ENCODE data around the gene BTN2A1. TPM values are rescaled to one million over a fixed set of nuclear protein-coding genes. Genes with fewer than 3 reads are reported as not detected.
A peak's percentile ranks its signal among the peaks of the same experiment; 100 is the strongest.

Gene BTN2A1
- total RNA-seq, 1 donor from 2014 or later, result 19.9 TPM

GRCh38 chr6:26439151-26440125, 18.3 kb upstream of the BTN2A1 start:
- Mint-ChIP-seq H3K36me3 (ENCODE audit: low read depth) (peaks cover 15% of the 10 kb centered on the region), H3K27me3 (ENCODE audit: insufficient read depth) (no peaks in the 10 kb centered on the region), H3K9me3 (peaks cover 3% of the 10 kb centered on the region), H3K27ac (peak overlapping the region; percentile 92), H3K4me1 (ENCODE audit: low read depth) (peaks cover 38% of the 10 kb centered on the region), H3K4me3 (peak overlapping the region; percentile 87)
- intact Hi-C loops (cut with micrococcal nuclease), result loop anchor here (1.0 to 2.0 kb wide), 7 partner anchors 18 to 93 kb away; partner anchors contain the start of genes BTN2A1, BTN2A2, BTN3A1 and BTN3A2
- DNase-seq (ENCODE audit: low spot score), result no peak

GRCh38 chr6:26440977-26441358, 16.8 kb upstream of the BTN2A1 start:
- Mint-ChIP-seq H3K27ac (peak overlapping the region; percentile 92), H3K4me1 (ENCODE audit: low read depth) (peaks cover 53% of the 10 kb centered on the region), H3K9me3 (no peaks in the 10 kb centered on the region), H3K4me3 (peak overlapping the region; percentile 87), H3K27me3 (ENCODE audit: insufficient read depth) (no peaks in the 10 kb centered on the region), H3K36me3 (ENCODE audit: low read depth) (peaks cover 26% of the 10 kb centered on the region)
- intact Hi-C loops (cut with micrococcal nuclease), result loop anchor here (1.0 to 2.0 kb wide), 7 partner anchors 16 to 92 kb away; partner anchors contain the start of genes BTN2A1, BTN2A2, BTN3A1 and BTN3A2
- DNase-seq (ENCODE audit: low spot score), result no peak

GRCh38 chr6:26441977-26442376, 15.8 kb upstream of the BTN2A1 start:
- peak overlapping the region; percentile 36 for H3K27ac Mint-ChIP-seq
- DNase-seq (ENCODE audit: low spot score), result no peak
- intact Hi-C loops (cut with micrococcal nuclease), result loop anchor here (2.0 kb wide), 1 partner anchor 91 kb away; no protein-coding TSS in a partner anchor
- H3K4me3 Mint-ChIP-seq, result peak overlapping the region; percentile 87
- H3K36me3 Mint-ChIP-seq (ENCODE audit: low read depth), result peaks cover 29% of the 10 kb centered on the region
- no peaks in the 10 kb centered on the region for H3K27me3 Mint-ChIP-seq (ENCODE audit: insufficient read depth)
- H3K4me1 Mint-ChIP-seq (ENCODE audit: low read depth), result peaks cover 63% of the 10 kb centered on the region
- no peaks in the 10 kb centered on the region for H3K9me3 Mint-ChIP-seq

GRCh38 chr6:26445934-26446667, 11.7 kb upstream of the BTN2A1 start:
- peak overlapping the region; percentile 28 for H3K4me3 Mint-ChIP-seq

GRCh38 chr6:26447257-26447656, 10.5 kb upstream of the BTN2A1 start:
- peaks cover 67% of the 10 kb centered on the region for H3K36me3 Mint-ChIP-seq (ENCODE audit: low read depth)
- peaks cover 44% of the 10 kb centered on the region for H3K4me1 Mint-ChIP-seq (ENCODE audit: low read depth)
- no peak overlapping the region for H3K4me3 Mint-ChIP-seq
- no peaks in the 10 kb centered on the region for H3K27me3 Mint-ChIP-seq (ENCODE audit: insufficient read depth)
- DNase-seq (ENCODE audit: low spot score), result no peak
- H3K27ac Mint-ChIP-seq, result no peak overlapping the region
- H3K9me3 Mint-ChIP-seq, result no peaks in the 10 kb centered on the region
- intact Hi-C loops (cut with micrococcal nuclease), result no loop called here

More at GRCh38 chr6:26445934-26446667, 11.7 kb upstream of the BTN2A1 start:
- Mint-ChIP-seq H3K9me3 (no peaks in the 10 kb centered on the region), H3K27me3 (ENCODE audit: insufficient read depth) (no peaks in the 10 kb centered on the region), H3K36me3 (ENCODE audit: low read depth) (peaks cover 59% of the 10 kb centered on the region), H3K4me1 (ENCODE audit: low read depth) (peaks cover 52% of the 10 kb centered on the region), H3K27ac (peak overlapping the region; percentile 46)
- intact Hi-C loops (cut with micrococcal nuclease), result no loop called here
- no peak for DNase-seq (ENCODE audit: low spot score)

GRCh38 chr6:26450240-26450639, 7.5 kb upstream of the BTN2A1 start:
- no peak overlapping the region for H3K27ac Mint-ChIP-seq
- peaks cover 50% of the 10 kb centered on the region for H3K36me3 Mint-ChIP-seq (ENCODE audit: low read depth)
- peaks cover 26% of the 10 kb centered on the region for H3K4me1 Mint-ChIP-seq (ENCODE audit: low read depth)
- no peak overlapping the region for H3K4me3 Mint-ChIP-seq
- H3K27me3 Mint-ChIP-seq (ENCODE audit: insufficient read depth), result no peaks in the 10 kb centered on the region
- DNase-seq (ENCODE audit: low spot score), result no peak
- intact Hi-C loops (cut with micrococcal nuclease), result no loop called here
- H3K9me3 Mint-ChIP-seq, result no peaks in the 10 kb centered on the region

GRCh38 chr6:26452631-26453235, 5.0 kb upstream of the BTN2A1 start:
- Mint-ChIP-seq H3K27me3 (ENCODE audit: insufficient read depth) (no peaks in the 10 kb centered on the region), H3K9me3 (no peaks in the 10 kb centered on the region), H3K4me1 (ENCODE audit: low read depth) (peaks cover 22% of the 10 kb centered on the region), H3K4me3 (no peak overlapping the region), H3K27ac (no peak overlapping the region), H3K36me3 (ENCODE audit: low read depth) (peaks cover 39% of the 10 kb centered on the region)
- intact Hi-C loops (cut with micrococcal nuclease), result no loop called here
- no peak for DNase-seq (ENCODE audit: low spot score)

GRCh38 chr6:26454631-26455030, 3.1 kb upstream of the BTN2A1 start:
- H3K4me1 Mint-ChIP-seq (ENCODE audit: low read depth), result peaks cover 27% of the 10 kb centered on the region
- H3K27me3 Mint-ChIP-seq (ENCODE audit: insufficient read depth), result no peaks in the 10 kb centered on the region
- H3K27ac Mint-ChIP-seq, result no peak overlapping the region
- H3K4me3 Mint-ChIP-seq, result no peak overlapping the region
- no peak for DNase-seq (ENCODE audit: low spot score)
- H3K36me3 Mint-ChIP-seq (ENCODE audit: low read depth), result peaks cover 33% of the 10 kb centered on the region
- intact Hi-C loops (cut with micrococcal nuclease), result loop anchor here (5.0 kb wide), 2 partner anchors 52 to 112 kb away; partner anchors contain the start of gene BTN3A1
- H3K9me3 Mint-ChIP-seq, result no peaks in the 10 kb centered on the region

- Mint-ChIP-seq H3K36me3 (ENCODE audit: low read depth) (peaks cover 35% of the 10 kb centered on the region), H3K9me3 (no peaks in the 10 kb centered on the region), H3K4me1 (ENCODE audit: low read depth) (peaks cover 35% of the 10 kb centered on the region), H3K4me3 (no peak overlapping the region), H3K27me3 (ENCODE audit: insufficient read depth) (no peaks in the 10 kb centered on the region), H3K27ac (no peak overlapping the region)
- intact Hi-C loops (cut with micrococcal nuclease), result loop anchor here (5.0 kb wide), 2 partner anchors 53 to 113 kb away; partner anchors contain the start of gene BTN3A1
- no peak for DNase-seq (ENCODE audit: low spot score)
These were observed 2.3 kb upstream of the BTN2A1 start for GRCh38 chr6:26455357-26455970.

- Mint-ChIP-seq H3K27ac (peak overlapping the region; percentile 96), H3K4me1 (ENCODE audit: low read depth) (peaks cover 50% of the 10 kb centered on the region), H3K27me3 (ENCODE audit: insufficient read depth) (no peaks in the 10 kb centered on the region), H3K4me3 (peak overlapping the region; percentile 100), H3K36me3 (ENCODE audit: low read depth) (peaks cover 32% of the 10 kb centered on the region), H3K9me3 (no peaks in the 10 kb centered on the region)
- no peak for DNase-seq (ENCODE audit: low spot score)
- intact Hi-C loops (cut with micrococcal nuclease), result loop anchor here (1.0 to 5.0 kb wide), 10 partner anchors 16 to 115 kb away; partner anchors contain the start of genes BTN2A2, BTN3A1, BTN3A3 and HMGN4
These were observed 420 bp upstream of the BTN2A1 start for GRCh38 chr6:26457264-26457805.

GRCh38 chr6:26459023-26459810, 1.5 kb downstream of the BTN2A1 start:
- Mint-ChIP-seq H3K27ac (peak overlapping the region; percentile 68), H3K9me3 (no peaks in the 10 kb centered on the region), H3K27me3 (ENCODE audit: insufficient read depth) (no peaks in the 10 kb centered on the region), H3K4me3 (peak overlapping the region; percentile 85), H3K4me1 (ENCODE audit: low read depth) (peaks cover 68% of the 10 kb centered on the region), H3K36me3 (ENCODE audit: low read depth) (peaks cover 51% of the 10 kb centered on the region)
- DNase-seq (ENCODE audit: low spot score), result no peak
- intact Hi-C loops (cut with micrococcal nuclease), result loop anchor here (5.0 kb wide), 2 partner anchors 57 to 117 kb away; partner anchors contain the start of gene BTN3A1

Data from activated T-helper 1 cell treated with anti-CD3 and anti-CD28 coated beads, Interleukin-12 subunit alpha, Interleukin-12 subunit beta, Interleukin-2, Interleukin-4 antibody, amounts not matched to agents 30 ng/mL and 10 ng/mL and 1 ng/mL, durations not matched to agents 14 hours and 24 hours and 36 hours (primary cell).